GM21825 (cell line): Measurements from ENCODE around the gene MYH7B.

Experiments used
- ATAC-seq: cut with Tn5 transposase; IDR thresholded peaks from one replicate; pipeline ENCODE4 v1.9.1; 2021; ENCODE audit warnings: mild to moderate bottlenecking, moderate library complexity; ENCODE audit not compliant: unreplicated experiment

The MYH7B gene

DNA sequence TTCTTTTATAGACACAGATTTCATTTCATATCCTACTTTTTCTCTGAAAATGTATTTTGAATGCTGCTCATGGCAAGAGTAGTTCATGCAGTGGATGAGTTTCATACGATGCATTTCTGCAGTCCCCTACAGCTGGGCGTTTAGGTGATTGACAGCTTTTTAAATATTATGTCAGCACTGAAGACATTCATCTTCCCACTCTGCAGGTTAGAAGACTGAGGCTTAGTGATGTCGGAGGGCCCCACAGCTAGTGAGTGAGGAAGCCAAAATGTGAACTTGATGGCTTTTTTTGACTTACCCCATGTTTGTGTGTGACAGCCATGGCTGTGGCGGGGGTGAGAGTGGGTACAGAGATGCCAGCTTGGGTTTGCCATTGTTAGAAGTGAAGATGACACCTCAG is 33.5 kb downstream of the MYH7B start:
- no peak for ATAC-seq

DNA sequence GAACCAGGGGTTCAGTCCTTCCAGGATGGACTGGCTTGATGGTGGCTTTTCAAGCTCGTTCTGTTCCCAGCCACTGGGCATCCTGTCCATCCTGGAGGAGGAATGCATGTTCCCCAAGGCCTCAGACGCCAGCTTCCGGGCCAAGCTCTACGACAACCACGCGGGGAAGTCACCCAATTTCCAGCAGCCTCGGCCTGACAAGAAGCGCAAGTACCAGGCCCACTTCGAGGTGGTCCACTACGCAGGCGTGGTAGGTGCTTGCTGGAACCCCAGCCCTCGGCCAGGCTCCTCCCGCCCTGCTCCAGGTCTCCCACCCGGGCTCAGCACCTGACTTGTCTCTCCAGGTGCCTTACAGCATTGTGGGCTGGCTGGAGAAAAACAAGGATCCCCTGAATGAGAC is 34.0 kb downstream of the MYH7B start:
- ATAC-seq, result no peak

DNA sequence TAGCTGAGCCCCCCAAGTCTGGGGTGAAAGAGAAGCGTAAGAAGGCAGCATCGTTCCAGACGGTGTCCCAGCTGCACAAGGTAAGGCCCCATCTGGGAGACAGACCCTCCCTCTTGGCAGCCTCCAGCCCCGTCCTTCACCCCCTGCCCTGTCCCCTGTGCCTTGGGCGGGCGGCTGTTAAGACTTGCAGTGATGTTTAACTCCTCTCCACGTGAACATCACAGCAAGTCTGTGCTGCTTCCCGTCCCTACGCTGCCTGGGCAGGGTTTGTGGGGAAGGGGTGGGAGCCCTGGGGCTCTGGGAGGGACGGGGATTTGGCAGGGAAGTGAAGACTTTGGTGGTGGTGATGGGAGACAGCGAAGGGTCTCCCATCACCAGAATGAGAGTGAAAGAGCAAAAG is 34.6 kb downstream of the MYH7B start:
- ATAC-seq, result no peak

DNA sequence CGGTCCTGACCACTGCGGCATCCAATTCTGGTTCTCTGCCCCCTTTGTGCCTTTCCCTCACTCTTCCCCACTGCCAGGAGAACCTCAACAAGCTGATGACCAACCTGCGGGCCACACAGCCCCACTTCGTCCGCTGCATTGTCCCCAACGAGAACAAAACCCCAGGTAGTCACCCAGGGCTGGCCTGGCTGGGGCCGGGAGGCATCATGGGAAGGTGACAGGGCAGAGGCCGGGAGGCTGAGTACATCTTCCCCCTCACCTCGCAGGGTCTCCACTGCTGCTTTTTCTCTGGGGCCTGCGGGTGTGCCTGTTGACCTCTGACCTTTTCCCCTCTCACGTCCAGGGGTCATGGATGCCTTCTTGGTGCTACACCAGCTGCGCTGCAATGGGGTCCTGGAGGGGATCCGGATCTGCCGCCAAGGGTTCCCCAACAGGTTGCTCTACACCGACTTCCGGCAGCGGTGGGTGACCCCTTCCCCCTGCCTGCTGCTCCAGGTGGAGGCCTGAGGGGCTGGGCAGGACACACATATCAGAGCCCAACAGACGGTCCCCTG is 35.1 kb downstream of the MYH7B start:
- no peak for ATAC-seq

DNA sequence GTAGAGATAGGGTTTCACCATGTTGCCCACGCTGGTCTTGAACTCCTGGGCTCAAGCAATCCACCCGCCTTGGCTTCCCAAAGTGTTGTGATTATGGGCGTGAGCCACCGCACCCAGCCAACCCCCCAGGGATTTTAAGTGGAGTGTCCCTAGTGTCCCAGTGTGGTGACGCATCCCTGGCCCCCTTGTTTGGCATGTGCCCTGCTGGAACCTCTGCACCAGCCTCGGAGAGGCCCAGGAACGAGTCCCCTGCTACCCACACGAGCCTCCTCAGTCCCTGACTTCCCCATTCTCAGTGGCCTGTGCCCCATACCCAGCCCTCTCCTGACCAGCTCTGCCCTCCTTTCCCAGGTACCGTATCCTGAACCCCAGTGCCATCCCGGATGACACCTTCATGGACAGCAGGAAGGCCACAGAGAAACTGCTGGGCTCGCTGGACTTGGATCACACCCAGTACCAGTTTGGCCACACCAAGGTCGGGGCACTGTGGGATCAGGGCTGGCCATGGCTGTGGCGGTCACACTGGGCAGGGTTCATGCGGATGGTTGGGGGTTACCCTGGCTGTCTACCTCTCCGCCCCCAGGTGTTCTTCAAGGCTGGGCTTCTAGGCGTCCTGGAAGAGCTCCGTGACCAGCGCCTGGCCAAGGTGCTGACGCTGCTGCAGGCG is 37.2 kb downstream of the MYH7B start:
- no peak for ATAC-seq

DNA sequence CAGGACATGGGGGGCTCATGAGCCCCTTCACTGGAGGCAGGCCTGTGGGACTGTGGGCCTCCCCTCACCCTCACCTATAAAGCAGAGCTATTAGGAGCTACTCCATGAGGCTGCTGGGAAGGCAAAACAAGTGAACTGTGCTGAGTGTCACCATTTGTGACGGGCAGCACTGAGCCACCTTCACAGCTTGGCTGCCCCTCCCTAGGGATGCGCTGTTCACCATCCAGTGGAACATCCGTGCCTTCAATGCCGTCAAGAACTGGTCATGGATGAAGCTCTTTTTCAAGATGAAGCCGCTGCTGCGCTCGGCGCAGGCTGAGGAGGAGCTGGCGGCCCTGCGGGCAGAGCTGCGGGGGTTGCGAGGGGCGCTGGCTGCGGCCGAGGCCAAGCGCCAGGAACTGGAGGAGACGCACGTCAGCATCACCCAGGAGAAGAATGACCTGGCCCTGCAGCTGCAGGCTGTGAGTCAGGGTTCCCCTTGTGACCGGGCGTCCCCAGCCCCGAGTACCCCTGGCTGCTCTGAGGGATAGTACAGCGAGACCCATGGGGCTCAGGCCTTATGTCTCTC is 38.4 kb downstream of the MYH7B start:
- no peak for ATAC-seq

DNA sequence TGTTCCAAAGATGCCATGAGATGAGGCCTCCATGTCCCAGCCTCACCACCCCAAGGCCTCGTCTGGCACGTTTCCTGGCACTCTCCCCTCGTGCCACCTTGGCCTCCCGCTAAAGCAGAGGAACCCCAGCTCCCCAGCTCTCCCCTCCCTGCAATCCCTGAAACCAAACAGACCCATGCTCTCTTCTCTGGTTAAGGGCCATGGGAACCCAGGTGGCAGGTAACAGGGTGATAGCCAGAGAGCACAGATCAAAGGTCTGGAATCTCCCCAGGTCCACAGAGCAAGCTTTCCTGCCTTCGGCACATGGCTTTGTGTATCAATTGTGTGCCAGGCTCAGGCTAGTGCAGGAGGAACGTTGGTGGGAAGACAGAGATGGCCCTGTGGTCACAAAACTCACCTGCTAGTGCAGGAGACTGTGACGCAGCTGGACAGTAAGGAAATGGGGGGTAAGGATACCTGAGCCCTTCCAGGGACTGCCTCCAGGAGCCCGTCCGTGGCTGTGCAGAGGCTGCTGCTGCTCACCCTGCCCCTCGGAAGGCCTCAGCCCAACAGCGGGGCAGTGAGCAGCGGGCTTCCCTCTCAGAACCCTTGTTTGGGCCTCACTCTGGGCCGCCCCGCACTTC is 39.0 kb downstream of the MYH7B start:
- no peak for ATAC-seq

DNA sequence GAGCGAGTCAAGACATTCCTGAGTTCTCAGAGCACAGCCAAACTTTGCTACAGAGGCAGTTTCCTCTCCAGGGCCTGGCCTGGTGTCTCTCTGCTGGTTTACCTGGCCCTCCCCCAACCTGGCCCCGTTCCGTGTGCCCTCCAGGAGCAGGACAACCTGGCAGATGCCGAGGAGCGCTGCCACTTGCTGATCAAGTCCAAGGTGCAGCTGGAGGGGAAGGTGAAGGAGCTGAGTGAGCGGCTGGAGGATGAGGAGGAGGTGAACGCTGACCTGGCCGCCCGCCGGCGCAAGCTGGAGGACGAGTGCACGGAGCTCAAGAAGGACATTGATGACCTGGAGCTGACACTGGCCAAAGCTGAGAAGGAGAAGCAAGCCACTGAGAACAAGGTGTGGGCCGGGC is 39.5 kb downstream of the MYH7B start:
- ATAC-seq, result no peak

DNA sequence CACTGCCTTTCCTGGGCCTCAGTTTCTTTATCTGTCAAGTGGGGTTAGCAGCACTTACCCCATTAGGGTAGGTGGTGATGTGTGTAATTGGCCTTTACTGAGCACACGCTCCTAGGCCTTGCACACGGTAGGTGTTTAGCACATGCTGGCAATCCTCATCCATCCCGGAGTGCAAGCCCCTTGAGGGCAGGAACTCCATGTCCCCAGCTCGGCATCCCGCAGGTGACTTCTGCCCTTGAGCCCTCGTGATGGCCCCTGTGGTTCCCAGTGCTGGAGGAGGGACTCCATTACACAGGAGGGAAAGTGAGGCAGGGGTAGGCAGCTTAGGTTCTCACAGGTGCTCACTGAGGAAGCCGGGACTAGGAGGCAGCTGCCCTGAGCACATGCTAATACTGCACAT is 40.0 kb downstream of the MYH7B start:
- no peak for ATAC-seq

DNA sequence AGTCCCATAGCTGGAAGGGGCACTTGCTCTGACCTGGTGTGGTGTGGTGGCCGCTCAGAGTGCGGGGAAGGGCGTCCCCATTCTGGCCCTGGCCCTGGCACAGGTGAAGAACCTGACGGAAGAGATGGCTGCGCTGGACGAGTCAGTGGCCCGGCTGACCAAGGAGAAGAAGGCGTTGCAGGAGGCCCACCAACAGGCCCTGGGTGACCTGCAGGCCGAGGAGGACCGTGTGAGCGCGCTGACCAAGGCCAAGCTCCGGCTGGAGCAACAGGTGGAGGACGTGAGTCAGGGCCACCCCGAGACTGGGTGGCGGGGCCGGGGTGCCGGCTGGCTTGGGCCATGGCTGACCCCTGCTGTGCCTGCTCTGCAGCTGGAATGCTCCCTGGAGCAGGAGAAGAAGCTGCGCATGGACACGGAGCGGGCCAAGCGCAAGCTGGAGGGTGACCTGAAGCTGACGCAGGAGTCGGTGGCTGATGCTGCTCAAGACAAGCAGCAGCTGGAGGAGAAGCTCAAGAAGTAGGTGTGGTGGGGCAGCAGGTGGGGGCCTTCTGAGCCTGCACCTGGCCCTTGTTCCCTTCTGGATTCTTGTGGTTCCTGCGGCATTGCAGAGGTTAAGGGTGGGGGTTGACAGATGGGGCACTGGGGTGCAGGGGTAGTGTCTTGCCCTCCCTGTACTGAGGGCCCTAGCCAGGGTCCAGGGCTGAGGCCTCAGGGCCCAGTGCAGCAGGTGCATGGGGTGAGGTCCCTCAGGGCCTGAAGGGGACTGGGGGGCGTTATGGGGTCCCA is 40.8 kb downstream of the MYH7B start:
- ATAC-seq, result no peak

DNA sequence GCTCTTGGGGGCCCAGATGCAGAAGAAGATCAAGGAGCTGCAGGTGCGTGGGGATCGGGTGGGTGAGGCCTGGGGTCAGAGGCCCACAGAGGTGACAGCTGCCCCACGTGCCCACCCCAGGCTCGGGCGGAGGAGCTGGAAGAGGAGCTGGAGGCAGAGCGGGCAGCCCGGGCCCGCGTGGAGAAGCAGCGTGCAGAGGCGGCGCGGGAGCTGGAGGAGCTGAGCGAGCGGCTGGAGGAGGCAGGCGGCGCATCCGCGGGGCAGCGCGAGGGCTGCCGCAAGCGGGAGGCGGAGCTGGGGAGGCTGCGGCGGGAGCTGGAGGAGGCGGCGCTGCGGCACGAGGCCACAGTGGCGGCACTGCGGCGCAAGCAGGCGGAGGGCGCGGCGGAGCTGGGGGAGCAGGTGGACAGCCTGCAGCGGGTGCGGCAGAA is 41.5 kb downstream of the MYH7B start:
- ATAC-seq, result no peak

DNA sequence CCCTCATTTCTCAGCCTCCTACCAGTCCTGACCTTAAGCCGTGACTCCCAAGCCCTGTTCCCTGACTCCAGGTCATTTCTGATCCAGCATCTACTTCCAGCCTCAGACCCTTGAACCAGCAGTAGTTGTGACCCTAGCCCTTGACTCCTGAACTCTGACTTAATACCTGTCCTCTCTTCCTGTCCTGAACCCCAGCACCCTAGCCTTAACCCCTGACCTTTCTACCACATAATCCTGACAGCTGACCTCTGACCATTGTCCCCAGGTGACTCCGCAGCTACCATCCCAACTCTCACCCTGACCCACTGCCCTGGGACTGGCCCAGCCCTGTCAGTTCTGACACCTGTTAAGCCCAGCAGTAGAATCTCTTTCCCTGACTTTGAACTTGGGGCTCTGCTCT is 42.1 kb downstream of the MYH7B start:
- no peak for ATAC-seq

DNA sequence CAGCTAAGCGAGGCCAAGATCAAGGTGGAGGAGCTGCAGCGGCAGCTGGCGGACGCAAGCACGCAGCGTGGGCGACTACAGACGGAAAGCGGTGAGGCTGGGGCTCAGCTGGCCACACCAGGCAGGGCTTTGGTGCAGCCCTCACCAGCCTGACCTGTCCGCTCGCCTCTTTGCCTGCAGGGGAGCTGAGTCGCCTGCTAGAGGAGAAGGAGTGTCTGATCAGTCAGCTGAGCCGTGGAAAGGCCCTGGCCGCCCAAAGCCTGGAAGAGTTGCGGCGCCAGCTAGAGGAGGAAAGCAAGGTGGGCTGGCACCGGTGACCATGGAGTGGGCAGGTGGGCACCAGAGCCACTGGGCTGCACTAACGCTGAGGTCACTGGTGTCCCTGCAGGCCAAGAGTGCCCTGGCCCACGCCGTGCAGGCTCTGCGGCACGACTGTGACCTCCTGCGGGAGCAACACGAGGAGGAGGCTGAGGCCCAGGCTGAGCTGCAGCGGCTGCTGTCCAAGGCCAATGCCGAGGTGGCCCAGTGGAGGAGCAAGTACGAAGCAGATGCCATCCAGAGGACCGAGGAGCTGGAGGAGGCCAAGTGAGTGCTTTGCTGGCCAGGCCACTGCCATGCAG is 42.8 kb downstream of the MYH7B start:
- no peak for ATAC-seq

DNA sequence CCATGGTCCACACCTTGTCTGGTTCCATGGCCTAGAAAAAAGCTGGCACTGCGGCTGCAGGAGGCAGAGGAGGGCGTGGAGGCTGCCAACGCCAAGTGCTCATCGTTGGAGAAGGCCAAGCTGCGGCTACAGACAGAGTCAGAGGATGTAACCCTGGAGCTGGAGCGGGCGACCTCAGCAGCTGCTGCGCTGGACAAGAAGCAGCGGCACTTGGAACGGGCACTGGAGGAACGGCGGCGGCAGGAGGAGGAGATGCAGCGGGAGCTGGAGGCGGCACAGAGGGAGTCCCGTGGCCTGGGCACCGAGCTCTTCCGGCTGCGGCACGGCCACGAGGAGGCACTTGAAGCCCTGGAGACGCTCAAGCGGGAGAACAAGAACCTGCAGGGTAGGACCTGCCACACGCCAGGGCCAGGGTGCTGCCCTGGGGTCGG is 43.4 kb downstream of the MYH7B start:
- no peak for ATAC-seq

DNA sequence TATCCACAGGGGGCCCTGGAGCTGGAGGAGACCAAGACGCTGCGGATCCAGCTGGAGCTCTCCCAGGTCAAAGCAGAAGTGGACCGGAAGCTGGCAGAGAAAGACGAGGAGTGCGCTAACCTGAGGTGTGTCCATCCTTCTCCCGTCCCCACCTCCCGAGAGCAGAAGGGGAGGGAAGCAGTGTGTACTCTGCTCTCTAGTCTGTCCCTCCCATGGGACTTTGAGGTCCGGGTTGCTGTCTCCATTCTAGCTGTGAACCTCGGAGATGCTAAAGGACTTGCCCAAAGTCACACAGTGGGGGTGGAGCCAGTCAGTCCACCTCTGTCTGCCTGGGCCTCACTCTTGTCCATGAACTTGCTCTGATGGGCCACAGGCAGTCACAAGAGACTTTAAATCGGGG is 44.1 kb downstream of the MYH7B start:
- no peak for ATAC-seq

DNA sequence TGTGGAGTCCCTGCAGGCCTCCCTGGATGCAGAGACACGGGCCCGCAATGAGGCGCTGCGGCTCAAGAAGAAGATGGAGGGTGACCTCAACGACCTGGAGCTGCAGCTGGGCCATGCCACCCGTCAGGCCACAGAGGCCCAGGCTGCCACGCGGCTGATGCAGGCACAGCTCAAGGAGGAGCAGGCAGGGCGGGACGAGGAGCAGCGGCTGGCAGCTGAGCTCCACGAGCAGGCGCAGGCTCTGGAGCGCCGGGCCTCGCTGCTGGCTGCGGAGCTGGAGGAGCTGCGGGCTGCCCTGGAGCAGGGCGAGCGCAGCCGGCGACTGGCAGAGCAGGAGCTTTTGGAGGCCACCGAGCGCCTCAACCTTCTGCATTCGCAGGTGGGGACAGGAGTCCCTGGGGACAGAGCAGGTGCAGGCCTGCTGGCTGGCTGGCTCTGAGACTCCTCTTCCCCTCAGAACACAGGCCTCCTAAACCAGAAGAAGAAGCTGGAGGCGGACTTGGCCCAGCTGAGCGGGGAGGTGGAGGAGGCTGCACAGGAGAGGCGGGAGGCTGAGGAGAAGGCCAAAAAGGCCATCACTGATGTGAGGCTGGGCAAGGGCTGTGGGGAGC is 44.7 kb downstream of the MYH7B start:
- no peak for ATAC-seq

DNA sequence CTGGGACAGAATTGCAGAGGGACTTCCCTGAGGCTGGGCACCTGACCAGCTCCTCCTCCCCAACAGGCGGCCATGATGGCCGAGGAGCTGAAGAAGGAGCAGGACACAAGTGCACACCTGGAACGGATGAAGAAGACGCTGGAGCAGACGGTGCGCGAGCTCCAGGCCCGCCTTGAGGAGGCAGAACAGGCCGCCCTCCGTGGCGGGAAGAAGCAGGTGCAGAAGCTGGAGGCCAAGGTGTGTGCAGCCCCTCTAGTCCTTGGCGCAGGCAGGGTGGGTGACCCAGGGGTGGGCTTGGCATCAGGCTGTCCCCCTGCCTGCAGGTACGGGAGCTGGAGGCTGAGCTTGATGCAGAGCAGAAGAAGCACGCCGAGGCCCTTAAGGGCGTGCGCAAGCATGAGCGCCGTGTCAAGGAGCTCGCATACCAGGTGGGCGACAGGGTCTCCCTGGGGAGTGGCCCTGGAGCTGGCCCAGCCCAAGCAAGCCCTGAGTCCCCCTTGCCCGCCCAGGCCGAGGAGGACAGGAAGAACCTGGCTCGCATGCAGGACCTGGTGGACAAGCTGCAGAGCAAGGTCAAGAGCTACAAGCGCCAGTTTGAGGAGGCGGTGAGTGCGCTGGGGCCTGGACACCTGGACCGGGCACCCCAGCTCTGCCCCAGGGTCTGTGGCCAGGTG is 45.4 kb downstream of the MYH7B start:
- no peak for ATAC-seq

DNA sequence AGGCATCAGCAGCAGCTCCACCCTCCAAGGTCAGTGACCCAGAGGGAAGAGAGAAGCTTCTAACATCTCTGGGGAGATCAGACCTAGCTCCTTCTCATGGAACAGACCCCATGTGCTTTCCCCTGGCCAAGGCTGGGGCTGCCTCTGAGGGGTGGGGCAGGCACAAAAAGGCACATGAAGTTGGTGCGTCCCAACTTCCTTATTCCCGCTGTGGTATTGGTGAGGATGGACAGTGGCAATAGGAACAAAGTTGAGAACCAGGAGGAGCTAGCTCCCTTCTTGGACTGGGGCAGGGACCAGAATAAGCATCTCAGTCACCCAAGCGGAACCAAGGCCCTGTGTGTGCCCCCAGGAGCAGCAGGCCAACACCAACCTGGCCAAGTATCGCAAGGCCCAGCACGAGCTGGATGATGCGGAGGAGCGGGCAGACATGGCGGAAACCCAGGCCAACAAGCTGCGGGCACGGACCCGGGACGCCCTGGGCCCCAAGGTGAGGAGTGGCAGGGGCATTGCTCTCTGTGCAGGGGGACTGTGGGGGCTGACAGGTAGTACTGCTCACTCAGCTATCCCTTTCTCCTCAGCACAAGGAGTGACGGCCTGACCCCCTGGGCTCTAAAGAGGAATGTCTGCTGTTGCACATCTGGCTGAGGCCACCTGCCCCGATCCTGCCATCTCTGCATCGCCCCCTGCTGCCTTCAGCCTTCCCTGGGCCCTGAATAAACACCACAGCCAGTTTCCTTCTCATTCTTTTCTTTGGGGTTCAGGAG is 46.1 kb downstream of the MYH7B start:
- no peak for ATAC-seq

DNA sequence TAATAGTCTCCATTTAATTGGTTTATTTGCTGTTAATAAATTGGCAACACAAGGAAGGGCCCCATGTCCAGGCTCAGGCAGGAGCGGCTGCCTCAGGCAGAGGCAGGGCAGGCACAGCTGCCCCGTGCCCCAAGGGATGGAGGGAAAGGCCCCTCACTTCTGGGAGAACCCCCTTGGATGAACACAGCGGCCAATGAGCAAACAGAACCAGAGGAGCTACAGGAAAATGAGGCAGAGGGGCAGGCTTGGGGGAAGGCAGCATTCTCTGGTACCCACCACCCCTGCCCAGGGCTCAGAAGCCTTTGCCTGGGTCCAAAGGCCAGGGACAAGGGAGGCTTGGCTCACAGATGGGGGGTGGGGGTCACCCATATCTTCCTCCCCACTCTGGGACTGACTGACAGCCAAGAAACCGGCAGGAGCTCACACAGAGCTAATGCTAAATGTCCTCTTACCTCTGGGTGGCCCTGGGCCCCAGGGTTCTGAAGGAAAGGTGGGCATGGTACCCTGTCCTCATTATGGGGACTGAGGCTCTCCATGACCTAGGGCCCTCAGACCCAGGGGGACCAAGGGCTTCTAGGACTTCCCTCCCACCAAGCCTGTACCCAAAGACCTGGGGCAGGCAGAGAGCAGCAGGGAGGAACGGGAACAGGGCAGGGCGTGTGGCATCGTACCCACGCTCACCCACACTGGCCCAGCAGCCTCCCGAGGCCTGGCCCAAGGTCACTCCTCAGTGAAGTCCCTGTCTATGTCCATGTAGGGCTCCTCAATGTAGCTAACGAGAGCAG is 47.0 kb downstream of the MYH7B start:
- ATAC-seq, result no peak
